ENCODE data around the gene UBE2Q1.

- TF ChIP-seq, protein P1, sequence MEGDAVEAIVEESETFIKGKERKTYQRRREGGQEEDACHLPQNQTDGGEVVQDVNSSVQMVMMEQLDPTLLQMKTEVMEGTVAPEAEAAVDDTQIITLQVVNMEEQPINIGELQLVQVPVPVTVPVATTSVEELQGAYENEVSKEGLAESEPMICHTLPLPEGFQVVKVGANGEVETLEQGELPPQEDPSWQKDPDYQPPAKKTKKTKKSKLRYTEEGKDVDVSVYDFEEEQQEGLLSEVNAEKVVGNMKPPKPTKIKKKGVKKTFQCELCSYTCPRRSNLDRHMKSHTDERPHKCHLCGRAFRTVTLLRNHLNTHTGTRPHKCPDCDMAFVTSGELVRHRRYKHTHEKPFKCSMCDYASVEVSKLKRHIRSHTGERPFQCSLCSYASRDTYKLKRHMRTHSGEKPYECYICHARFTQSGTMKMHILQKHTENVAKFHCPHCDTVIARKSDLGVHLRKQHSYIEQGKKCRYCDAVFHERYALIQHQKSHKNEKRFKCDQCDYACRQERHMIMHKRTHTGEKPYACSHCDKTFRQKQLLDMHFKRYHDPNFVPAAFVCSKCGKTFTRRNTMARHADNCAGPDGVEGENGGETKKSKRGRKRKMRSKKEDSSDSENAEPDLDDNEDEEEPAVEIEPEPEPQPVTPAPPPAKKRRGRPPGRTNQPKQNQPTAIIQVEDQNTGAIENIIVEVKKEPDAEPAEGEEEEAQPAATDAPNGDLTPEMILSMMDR (IDR thresholded peaks at IDR 0.05; ENCODE audit: insufficient read depth, low read length) = no peak
- TF ChIP-seq, protein P2, sequence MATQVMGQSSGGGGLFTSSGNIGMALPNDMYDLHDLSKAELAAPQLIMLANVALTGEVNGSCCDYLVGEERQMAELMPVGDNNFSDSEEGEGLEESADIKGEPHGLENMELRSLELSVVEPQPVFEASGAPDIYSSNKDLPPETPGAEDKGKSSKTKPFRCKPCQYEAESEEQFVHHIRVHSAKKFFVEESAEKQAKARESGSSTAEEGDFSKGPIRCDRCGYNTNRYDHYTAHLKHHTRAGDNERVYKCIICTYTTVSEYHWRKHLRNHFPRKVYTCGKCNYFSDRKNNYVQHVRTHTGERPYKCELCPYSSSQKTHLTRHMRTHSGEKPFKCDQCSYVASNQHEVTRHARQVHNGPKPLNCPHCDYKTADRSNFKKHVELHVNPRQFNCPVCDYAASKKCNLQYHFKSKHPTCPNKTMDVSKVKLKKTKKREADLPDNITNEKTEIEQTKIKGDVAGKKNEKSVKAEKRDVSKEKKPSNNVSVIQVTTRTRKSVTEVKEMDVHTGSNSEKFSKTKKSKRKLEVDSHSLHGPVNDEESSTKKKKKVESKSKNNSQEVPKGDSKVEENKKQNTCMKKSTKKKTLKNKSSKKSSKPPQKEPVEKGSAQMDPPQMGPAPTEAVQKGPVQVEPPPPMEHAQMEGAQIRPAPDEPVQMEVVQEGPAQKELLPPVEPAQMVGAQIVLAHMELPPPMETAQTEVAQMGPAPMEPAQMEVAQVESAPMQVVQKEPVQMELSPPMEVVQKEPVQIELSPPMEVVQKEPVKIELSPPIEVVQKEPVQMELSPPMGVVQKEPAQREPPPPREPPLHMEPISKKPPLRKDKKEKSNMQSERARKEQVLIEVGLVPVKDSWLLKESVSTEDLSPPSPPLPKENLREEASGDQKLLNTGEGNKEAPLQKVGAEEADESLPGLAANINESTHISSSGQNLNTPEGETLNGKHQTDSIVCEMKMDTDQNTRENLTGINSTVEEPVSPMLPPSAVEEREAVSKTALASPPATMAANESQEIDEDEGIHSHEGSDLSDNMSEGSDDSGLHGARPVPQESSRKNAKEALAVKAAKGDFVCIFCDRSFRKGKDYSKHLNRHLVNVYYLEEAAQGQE (IDR thresholded peaks at IDR 0.05; ENCODE audit: insufficient replicate concordance, low read depth) = no peak
Measured at GRCh38 chr1:154552036-154552435, 6.4 kb downstream of the UBE2Q1 start.
